ENCODE data around the gene TUBA3C. TPM values are rescaled to one million over a fixed set of nuclear protein-coding genes. Genes with fewer than 3 reads are reported as not detected.

The TUBA3C gene
- total RNA-seq, 1 donor from 2014 or later, result not detected

DNA sequence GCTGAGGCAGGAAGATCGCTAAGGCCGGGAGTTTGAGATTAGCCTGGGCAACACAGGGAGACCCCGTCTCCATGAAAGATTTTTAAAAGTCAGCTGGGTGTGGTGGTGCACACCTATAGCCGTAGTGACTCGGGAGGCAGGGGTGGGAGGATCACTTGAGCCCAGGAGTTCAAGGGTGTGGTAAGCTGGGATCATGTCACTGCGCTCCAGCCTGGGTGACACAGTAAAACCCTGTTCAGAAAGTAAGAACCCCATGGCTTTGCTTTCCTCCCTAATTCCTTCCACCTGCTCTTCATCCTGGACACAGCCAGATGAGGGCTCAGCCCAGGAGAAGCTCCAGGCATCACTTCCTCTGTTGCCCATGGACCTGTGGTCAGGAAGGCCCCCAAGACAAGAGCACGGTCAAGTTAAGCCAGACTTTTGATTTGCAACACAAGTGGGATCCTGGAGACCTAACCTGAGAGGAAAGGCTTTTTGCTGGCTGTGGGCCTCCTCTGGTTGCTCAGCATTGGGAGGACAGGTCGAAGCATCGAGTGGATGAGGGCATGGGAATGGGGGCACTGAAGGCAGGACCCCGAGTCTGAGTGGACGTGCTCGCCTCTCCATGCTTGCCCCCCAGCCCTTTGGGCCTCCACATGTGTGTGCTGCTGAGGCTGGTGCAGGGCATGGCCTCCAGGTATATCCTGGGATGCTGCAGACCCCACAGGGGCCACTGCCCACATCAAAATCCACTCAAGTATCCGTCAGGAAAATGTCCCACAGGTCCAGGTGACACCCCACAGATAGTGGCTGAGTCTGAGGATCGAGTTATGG lies 25.4 kb downstream of the TUBA3C start:
- Mint-ChIP-seq H3K4me3 (ENCODE audit: unreplicated experiment) (no peak overlapping the region), H3K27me3 (ENCODE audit: unreplicated experiment) (no peaks in the 10 kb centered on the region)

DNA sequence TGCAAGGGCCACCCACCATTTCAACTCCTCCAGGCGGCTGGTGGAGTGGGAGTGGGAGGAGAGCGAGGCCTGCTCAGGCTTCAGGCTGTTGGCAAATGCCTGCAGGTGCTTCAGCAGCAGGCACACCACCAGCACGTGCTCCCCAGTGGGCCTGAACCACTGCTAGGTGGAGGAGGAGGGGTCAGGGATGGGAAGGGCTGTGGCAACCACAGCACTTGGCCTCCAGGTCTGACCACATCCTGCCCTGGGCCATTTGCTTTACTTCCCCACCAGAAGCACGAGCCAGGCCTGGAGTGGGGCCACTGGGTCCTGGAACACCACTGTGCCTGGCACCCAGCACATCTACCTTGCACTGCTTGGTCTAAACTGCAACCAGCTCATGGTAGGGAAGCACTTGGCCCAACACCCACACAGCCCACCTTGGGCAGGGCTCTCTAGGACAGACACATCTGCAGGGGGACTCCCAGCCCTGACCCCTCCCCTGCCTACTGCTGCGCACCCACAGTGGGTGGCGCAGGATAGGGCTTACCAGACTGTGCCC lies 26.2 kb downstream of the TUBA3C start:
- Mint-ChIP-seq H3K4me3 (ENCODE audit: unreplicated experiment) (no peak overlapping the region), H3K9me3 (ENCODE audit: unreplicated experiment) (peaks cover 13% of the 10 kb centered on the region), H3K27me3 (ENCODE audit: unreplicated experiment) (no peaks in the 10 kb centered on the region), H3K4me1 (ENCODE audit: unreplicated experiment) (no peaks in the 10 kb centered on the region), H3K27ac (ENCODE audit: unreplicated experiment) (no peak overlapping the region), H3K36me3 (ENCODE audit: unreplicated experiment) (no peaks in the 10 kb centered on the region)
- DNase-seq (ENCODE audit: extremely low spot score, unreplicated experiment), result no peak
- TF ChIP-seq, protein P1, sequence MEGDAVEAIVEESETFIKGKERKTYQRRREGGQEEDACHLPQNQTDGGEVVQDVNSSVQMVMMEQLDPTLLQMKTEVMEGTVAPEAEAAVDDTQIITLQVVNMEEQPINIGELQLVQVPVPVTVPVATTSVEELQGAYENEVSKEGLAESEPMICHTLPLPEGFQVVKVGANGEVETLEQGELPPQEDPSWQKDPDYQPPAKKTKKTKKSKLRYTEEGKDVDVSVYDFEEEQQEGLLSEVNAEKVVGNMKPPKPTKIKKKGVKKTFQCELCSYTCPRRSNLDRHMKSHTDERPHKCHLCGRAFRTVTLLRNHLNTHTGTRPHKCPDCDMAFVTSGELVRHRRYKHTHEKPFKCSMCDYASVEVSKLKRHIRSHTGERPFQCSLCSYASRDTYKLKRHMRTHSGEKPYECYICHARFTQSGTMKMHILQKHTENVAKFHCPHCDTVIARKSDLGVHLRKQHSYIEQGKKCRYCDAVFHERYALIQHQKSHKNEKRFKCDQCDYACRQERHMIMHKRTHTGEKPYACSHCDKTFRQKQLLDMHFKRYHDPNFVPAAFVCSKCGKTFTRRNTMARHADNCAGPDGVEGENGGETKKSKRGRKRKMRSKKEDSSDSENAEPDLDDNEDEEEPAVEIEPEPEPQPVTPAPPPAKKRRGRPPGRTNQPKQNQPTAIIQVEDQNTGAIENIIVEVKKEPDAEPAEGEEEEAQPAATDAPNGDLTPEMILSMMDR (IDR thresholded peaks at IDR 0.05), result no peak

More for the DNA sequence above, 25.4 kb downstream of the TUBA3C start:
- Mint-ChIP-seq H3K27ac (ENCODE audit: unreplicated experiment) (no peak overlapping the region), H3K9me3 (ENCODE audit: unreplicated experiment) (peaks cover 13% of the 10 kb centered on the region), H3K36me3 (ENCODE audit: unreplicated experiment) (no peaks in the 10 kb centered on the region), H3K4me1 (ENCODE audit: unreplicated experiment) (no peaks in the 10 kb centered on the region)
- DNase-seq (ENCODE audit: extremely low spot score, unreplicated experiment), result no peak
- TF ChIP-seq, protein P1 (IDR thresholded peaks at IDR 0.05), result no peak

DNA sequence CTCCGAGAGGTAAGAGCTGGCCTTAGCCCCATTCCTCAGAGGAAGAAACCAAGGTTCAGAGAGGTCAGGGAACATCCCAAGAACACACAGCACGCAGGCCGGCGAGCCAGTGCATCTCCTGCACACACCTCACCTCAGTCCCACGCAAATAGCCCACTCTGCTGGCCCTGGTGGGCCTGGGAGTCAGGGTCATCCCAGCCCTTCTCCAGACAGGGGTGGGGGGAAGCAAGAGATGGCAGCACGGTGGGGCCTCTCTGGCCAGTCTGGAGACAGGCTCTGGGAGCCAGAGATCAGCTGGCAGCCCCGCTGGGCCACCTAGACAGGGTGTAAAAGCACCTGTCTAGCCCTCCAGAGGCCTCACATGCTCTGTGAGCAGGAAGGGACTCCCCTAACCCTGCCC lies 26.8 kb downstream of the TUBA3C start:
- no peak for DNase-seq (ENCODE audit: extremely low spot score, unreplicated experiment)
- no peaks in the 10 kb centered on the region for H3K36me3 Mint-ChIP-seq (ENCODE audit: unreplicated experiment)
- no peaks in the 10 kb centered on the region for H3K27me3 Mint-ChIP-seq (ENCODE audit: unreplicated experiment)
- TF ChIP-seq, protein P1 (IDR thresholded peaks at IDR 0.05), result no peak
- no peak overlapping the region for H3K4me3 Mint-ChIP-seq (ENCODE audit: unreplicated experiment)
- H3K27ac Mint-ChIP-seq (ENCODE audit: unreplicated experiment), result no peak overlapping the region
- H3K9me3 Mint-ChIP-seq (ENCODE audit: unreplicated experiment), result peaks cover 14% of the 10 kb centered on the region
- H3K4me1 Mint-ChIP-seq (ENCODE audit: unreplicated experiment), result no peaks in the 10 kb centered on the region

DNA sequence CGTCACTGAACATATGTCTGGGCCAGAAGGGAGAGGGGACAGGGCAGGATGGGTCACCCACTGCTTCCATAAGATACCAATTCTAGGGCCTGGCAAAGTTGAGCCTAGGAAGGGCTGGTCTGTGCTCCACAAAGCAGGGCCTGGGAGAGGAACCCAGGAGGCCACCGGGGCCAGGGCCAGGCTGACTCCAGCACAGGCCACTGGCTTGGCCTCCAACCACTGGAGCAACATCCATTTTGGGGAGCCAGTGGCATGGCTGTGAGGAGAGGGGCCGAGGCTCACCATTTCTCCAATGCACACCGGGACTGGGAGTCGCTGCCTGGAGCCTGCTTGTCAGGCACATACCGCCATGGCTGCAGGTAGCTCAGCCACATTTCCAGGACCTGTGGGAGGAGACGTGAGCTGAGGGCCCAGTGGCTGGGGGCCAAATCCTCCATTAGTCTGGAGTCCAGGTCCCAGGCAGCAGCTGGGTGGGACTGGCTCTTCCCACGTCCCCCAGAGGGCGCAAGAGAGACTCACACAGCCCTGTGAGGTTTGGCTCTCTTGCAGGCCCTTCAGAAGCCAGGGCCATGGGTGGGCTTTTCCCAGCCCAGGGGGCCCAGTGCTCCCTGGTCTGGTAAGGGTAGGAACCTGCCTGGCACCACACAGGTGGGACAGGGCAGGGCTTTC lies 27.7 kb downstream of the TUBA3C start:
- DNase-seq (ENCODE audit: extremely low spot score, unreplicated experiment), result no peak
- Mint-ChIP-seq H3K4me1 (ENCODE audit: unreplicated experiment) (no peaks in the 10 kb centered on the region), H3K27me3 (ENCODE audit: unreplicated experiment) (no peaks in the 10 kb centered on the region), H3K27ac (ENCODE audit: unreplicated experiment) (no peak overlapping the region), H3K36me3 (ENCODE audit: unreplicated experiment) (no peaks in the 10 kb centered on the region), H3K9me3 (ENCODE audit: unreplicated experiment) (peaks cover 17% of the 10 kb centered on the region), H3K4me3 (ENCODE audit: unreplicated experiment) (no peak overlapping the region)
- TF ChIP-seq, protein P1 (IDR thresholded peaks at IDR 0.05), result no peak

DNA sequence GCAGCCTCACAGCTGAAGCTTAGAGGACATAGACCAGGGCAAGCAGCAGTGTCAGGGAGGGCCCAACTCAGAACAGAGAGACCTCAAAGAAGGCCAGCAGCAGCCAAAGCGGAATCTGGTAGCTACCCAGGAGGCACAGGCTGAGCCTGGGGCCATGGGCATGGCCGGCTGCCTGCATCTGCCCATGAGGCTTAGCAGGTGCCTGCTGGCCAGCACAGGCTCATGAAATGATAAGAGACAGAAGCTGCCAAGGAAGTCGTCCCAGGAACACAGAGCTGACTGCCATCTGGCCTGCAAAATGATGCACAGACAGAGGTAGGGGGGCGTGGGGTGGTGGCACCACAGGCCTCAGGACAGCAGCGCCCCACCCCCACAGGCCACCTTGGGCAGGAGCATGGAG lies 29.2 kb downstream of the TUBA3C start:
- H3K4me3 Mint-ChIP-seq (ENCODE audit: unreplicated experiment), result no peak overlapping the region
- peaks cover 14% of the 10 kb centered on the region for H3K9me3 Mint-ChIP-seq (ENCODE audit: unreplicated experiment)
- TF ChIP-seq, protein P1 (IDR thresholded peaks at IDR 0.05), result no peak
- H3K4me1 Mint-ChIP-seq (ENCODE audit: unreplicated experiment), result no peaks in the 10 kb centered on the region
- DNase-seq (ENCODE audit: extremely low spot score, unreplicated experiment), result no peak
- H3K27ac Mint-ChIP-seq (ENCODE audit: unreplicated experiment), result no peak overlapping the region
- no peaks in the 10 kb centered on the region for H3K36me3 Mint-ChIP-seq (ENCODE audit: unreplicated experiment)
- no peaks in the 10 kb centered on the region for H3K27me3 Mint-ChIP-seq (ENCODE audit: unreplicated experiment)

Data from osteocyte (in vitro differentiated cells).